ENCODE results near the gene MOB3B.

- TF ChIP-seq SNAI2 (CRISPR knock-in tag; IDR thresholded peaks at IDR 0.05) (no peak), TSHZ2 (CRISPR knock-in tag; IDR thresholded peaks at IDR 0.05) (no peak), POU6F1 (CRISPR knock-in tag; IDR thresholded peaks at IDR 0.05; ENCODE audit: borderline replicate concordance, low read depth) (no peak), ZNF8 (CRISPR knock-in tag; IDR thresholded peaks at IDR 0.05) (no peak), TOX (CRISPR knock-in tag; IDR thresholded peaks at IDR 0.05; ENCODE audit: borderline replicate concordance) (no peak), CSDC2 (CRISPR knock-in tag; IDR thresholded peaks at IDR 0.05) (no peak), RARB (CRISPR knock-in tag; IDR thresholded peaks at IDR 0.05) (no peak), ISL1 (CRISPR knock-in tag; IDR thresholded peaks at IDR 0.05) (peak; percentile 34; the same call in 1 of the 2 replicates), ARNTL (CRISPR knock-in tag; IDR thresholded peaks at IDR 0.05; ENCODE audit: borderline replicate concordance, low read depth) (no peak), GLIS3 (CRISPR knock-in tag; IDR thresholded peaks at IDR 0.05) (no peak)
- TF ChIP-seq, protein P1, sequence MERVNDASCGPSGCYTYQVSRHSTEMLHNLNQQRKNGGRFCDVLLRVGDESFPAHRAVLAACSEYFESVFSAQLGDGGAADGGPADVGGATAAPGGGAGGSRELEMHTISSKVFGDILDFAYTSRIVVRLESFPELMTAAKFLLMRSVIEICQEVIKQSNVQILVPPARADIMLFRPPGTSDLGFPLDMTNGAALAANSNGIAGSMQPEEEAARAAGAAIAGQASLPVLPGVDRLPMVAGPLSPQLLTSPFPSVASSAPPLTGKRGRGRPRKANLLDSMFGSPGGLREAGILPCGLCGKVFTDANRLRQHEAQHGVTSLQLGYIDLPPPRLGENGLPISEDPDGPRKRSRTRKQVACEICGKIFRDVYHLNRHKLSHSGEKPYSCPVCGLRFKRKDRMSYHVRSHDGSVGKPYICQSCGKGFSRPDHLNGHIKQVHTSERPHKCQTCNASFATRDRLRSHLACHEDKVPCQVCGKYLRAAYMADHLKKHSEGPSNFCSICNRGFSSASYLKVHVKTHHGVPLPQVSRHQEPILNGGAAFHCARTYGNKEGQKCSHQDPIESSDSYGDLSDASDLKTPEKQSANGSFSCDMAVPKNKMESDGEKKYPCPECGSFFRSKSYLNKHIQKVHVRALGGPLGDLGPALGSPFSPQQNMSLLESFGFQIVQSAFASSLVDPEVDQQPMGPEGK (CRISPR knock-in tag; IDR thresholded peaks at IDR 0.05; ENCODE audit: borderline replicate concordance), result no peak
Measured at GRCh38 chr9:27351438-27351837, 178.2 kb downstream of the MOB3B start.

Data from SK-N-SH treated with all-trans-retinoic acid at 6 μM for 48 hours (cell line).